ENCODE measurements around the gene CUBN.

The CUBN gene

GRCh38 chr10:16811292-16811691 is 318.3 kb downstream of the CUBN start:
- no peak for DNase-seq

- DNase-seq: peak; percentile 14
Measured at GRCh38 chr10:16809074-16809718, 320.4 kb downstream of the CUBN start.

DNA sequence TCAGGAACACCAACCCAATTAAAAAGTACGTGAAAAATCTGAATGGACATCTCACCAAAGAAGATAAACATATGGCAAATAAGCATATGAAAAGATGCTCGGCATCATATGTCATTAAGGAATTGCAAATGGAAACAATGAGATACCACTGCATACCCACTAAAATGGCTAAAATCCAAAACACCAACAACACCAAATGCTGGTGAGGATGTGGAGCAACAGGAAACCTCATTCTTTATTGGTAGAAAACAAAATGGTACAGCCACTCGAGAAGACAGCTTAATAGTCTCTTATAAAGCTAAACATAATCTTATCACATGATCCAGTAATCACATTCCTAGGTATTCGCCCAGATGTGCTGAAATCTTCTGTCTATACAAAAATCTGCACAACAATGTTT is 325.5 kb downstream of the CUBN start:
- no peak for DNase-seq

DNA sequence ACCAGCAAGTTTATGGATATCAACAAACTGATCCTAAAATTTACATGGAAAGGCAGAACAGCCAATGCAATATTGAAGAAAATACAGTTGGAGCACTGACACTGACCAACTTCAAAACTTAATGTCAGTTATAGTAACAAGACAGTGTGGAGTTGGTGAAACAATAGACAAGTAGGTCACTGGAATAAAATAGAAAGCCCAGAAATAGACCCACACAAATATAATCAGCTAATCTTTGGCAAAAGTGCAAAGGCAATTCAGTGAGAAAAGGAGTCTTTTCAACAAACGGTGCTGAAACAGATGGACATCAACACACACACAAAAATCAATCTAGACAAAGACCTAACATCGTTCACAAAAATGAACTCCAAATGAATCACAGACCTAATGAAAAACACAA is 326.1 kb downstream of the CUBN start:
- DNase-seq: no peak

GRCh38 chr10:16799621-16800020 is 330.0 kb downstream of the CUBN start:
- no peak for DNase-seq

GRCh38 chr10:16798571-16798970 is 331.0 kb downstream of the CUBN start:
- no peak for DNase-seq

DNA sequence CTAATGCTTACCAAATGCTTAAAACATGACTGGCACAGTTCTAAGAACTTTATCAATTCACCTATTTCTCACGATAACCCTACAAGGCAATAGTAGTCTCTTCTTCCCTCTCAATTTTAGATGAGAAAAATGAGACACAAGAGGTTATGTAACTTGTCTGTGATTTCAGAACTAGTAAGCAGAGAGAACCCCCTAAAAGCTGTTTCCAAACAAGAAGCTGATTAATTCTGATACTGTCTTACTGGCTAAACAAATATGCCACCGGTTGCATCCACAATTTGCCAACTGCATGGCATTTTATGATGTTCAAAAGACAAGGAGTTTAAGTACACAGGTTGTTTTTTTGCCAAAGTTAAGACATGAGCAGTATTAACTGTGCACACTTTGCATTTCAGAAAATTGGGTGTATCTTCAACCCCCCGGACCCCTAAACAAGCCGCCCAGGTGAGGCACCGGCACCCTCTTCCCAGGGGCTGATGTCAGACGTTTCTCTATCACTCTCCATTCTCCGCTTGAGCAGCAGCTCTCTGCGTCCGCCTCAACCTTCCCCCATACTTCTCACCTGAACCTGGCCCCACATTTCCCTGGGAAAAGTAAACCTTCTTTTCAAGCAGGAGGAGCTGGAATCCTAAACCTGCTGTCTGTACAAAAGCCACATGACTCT is 334.1 kb downstream of the CUBN start:
- DNase-seq: no peak

GRCh38 chr10:16794005-16794404 is 335.6 kb downstream of the CUBN start:
- no peak for DNase-seq

- DNase-seq: no peak
Measured at GRCh38 chr10:16792675-16793074, 336.9 kb downstream of the CUBN start.

- DNase-seq: no peak
Measured at GRCh38 chr10:16789765-16790164, 339.8 kb downstream of the CUBN start.

- no peak for DNase-seq
Measured at GRCh38 chr10:16789261-16789660, 340.4 kb downstream of the CUBN start.

DNA sequence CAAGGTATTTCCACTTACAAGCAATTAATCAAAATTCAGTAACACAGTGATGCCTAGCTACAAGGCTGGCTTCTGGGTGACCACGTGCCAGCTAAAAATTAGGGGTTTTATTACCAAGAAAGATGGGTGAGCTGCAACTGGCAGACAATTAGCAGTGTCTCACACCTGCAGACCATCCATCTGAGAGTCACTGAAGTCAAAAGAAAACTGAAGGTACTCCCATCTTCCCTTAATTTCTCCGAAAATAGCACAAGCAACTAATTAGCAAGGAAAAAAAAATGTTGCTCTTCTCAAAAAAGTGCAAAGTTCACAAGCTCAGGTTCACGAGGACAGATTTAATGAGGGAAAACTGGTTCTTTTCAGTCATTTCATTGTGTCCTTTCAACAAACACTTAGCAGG is 340.8 kb downstream of the CUBN start:
- no peak for DNase-seq

- no peak for DNase-seq
Measured at GRCh38 chr10:16788125-16788524, 341.5 kb downstream of the CUBN start.

DNA sequence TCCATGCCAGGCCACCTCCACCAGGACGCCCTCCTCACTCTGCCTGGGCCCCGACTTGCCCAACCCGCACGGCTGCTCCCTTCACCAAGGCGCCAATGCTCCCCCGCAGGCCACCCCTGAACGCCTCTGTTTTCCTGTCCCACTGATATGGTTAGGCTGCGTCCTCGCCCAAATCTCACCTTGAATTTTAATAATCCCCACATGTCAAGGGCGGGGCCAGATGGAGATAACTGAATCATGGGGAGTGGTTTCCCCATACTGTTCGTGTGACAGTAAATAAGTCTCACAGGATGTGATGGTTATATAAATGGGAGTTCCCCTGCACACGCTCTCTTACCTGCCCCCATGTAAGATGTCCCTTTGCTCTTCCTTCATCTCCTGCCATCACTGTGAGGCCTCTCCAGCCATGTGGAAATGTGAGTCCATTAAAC is 342.2 kb downstream of the CUBN start:
- DNase-seq: no peak

DNA sequence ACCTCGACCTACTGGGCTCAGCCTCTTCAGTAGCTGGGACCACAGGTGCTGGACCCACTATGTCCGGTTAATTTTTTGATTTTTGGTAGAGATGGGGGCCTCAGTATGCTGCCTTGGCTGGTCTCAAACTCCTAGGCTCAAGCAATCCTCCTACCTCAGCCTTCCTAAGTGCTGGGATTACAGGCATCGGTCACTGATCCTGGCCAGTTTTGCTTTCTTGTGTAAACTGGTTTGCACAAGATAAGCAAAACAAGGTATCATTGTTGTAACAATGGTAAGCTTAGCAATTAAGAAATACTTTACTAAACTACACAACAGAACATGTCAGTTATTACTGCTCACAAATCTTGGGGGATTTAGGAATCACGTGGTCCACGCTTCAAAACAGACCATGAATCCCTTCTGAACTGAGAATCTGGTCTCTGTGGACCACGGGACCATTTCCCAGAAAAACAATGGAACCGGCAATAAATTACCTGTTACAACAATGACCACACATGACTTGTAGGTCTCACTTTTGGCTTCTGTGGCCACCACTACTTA is 349.2 kb downstream of the CUBN start:
- DNase-seq: no peak

DNA sequence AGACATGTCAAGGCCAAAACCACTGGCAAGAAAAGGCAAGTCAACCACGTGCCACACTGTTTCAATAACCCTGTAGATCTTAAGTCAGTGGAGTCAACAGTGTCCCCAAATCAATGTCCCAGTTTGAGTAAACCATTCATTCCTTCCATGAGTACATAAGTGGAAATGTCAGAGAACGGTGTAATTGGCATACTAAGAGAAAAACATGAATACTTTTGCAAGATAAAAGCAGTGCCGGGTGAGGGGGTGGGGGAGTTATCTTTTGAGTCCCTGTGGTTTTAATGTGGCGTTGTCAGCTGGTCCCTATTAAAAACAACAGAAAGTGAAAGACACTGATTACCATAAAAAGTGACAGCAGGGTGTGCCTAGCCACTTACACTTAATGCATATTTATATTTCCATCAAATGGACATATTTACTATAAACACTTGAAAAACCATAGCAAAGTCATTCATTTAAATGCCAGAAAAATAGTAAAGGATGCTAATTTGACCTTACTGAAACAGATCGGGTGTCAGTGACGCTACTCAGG is 350.2 kb downstream of the CUBN start:
- no peak for DNase-seq

- peak; percentile 13 for DNase-seq
Measured at GRCh38 chr10:16777473-16778370, 351.9 kb downstream of the CUBN start.

DNA sequence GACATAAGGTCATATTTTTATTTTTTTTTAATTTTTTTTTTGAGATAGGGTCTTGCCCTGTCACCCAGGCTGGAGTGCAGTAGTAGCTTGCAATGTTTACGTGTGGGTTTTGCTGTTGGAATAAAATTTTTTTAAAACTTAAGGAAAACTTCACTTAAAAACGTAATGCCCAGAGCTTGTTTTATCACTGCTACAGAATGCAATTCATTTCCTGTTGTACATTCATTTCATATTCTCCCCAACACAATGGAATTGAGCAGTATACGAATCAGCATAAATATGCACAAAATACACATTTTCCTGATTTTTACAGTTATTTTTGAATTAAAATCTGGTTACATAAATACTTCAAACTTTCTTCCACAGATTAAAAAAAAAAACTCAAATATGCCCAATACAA is 352.7 kb downstream of the CUBN start:
- DNase-seq: no peak

Measured in COR-L47 (cell line).